IMR-90 (cell line): ENCODE measurements around the gene MLLT10. TPM values are rescaled to one million over a fixed set of nuclear protein-coding genes. Genes with fewer than 3 reads are reported as not detected.

ENCODE experiments used
- ATAC-seq: fragments of 200-7000 bp; cut with Tn5 transposase; 2 replicates; pipeline ENCODE4 v1.9.1; 2020; ENCODE audit warnings: low read depth, mild to moderate bottlenecking, moderate library complexity
- BruUV-seq: library from RNA; stranded (reverse); fragments of 400-500 nt; replicated peaks from 2 replicates; lab custom pipeline; 2021; lab: Mats Ljungman, UMichigan
- CTCF ChIA-PET: fragments of 300-600 bp; formaldehyde crosslinking; extraction: SDS; loops from one replicate; lab custom pipeline; 2021; ENCODE audit warnings: antibody characterized with exemption; lab: Yijun Ruan, JAX
- POLR2A ChIA-PET: fragments of 300-600 bp; sonication (Branson Sonifier 250); formaldehyde crosslinking; loops from one replicate; lab custom pipeline; 2022; ENCODE audit warnings: antibody characterized with exemption; ENCODE audit not compliant: unreplicated experiment; lab: Charles Lee
- DNase-seq: peaks from one replicate; pipeline ENCODE4 v3.0.0; 2013
- H2AFZ ChIP-seq: replicated peaks from 2 replicates; pipeline ENCODE3; 2013; ENCODE audit warnings: low read length, mild to moderate bottlenecking; ENCODE audit not compliant: poor library complexity
- H2AK5ac ChIP-seq: 2 replicates; pipeline ENCODE4 v1.6.1; 2013; ENCODE audit warnings: low read depth, low read length, inconsistent platforms
- H2AK9ac ChIP-seq: replicated peaks from 2 replicates; pipeline ENCODE3; 2013; ENCODE audit warnings: mild to moderate bottlenecking, low read depth, low read length, moderate library complexity; ENCODE audit not compliant: poor library complexity
- H2BK120ac ChIP-seq: 2 replicates; pipeline ENCODE4 v1.6.1; 2013; ENCODE audit warnings: low read depth, low read length, inconsistent platforms
- H2BK15ac ChIP-seq: 3 replicates; pipeline ENCODE4 v1.6.1; 2013; ENCODE audit warnings: low read depth, low read length, inconsistent platforms
- H2BK20ac ChIP-seq: 2 replicates; pipeline ENCODE4 v1.6.1; 2013; ENCODE audit warnings: low read depth, mild to moderate bottlenecking, inconsistent platforms, low read length, moderate library complexity
- H2BK5ac ChIP-seq: 2 replicates; pipeline ENCODE4 v1.6.1; 2013; ENCODE audit warnings: mild to moderate bottlenecking, low read depth, low read length, inconsistent platforms; ENCODE audit not compliant: poor library complexity, severe bottlenecking
- H3K14ac ChIP-seq: replicated peaks from 2 replicates; pipeline ENCODE4 v1.6.1; 2013; ENCODE audit warnings: low read depth, low read length, inconsistent platforms
- H3K18ac ChIP-seq: 2 replicates; pipeline ENCODE4 v1.6.1; 2013; ENCODE audit warnings: low read depth, low read length, control low read depth
- H3K23ac ChIP-seq: 2 replicates; pipeline ENCODE4 v1.6.1; 2013; ENCODE audit warnings: low read depth, low read length, inconsistent platforms
- H3K27ac ChIP-seq: 2 replicates; pipeline ENCODE4 v1.5.1; 2013; ENCODE audit warnings: mild to moderate bottlenecking, control low read depth, low read length; ENCODE audit not compliant: insufficient read depth
- H3K27me3 ChIP-seq: 2 replicates; pipeline ENCODE4 v1.6.1; 2013; ENCODE audit warnings: low read length; ENCODE audit not compliant: control insufficient read depth, insufficient read depth
- H3K36me3 ChIP-seq: 2 replicates; pipeline ENCODE4 v1.6.1; 2013; ENCODE audit warnings: low read length, mixed read lengths; ENCODE audit not compliant: control insufficient read depth, insufficient read depth
- H3K4ac ChIP-seq: 2 replicates; pipeline ENCODE4 v1.6.1; 2013; ENCODE audit warnings: low read depth, low read length, inconsistent platforms
- H3K4me1 ChIP-seq: 2 replicates; pipeline ENCODE4 v1.6.1; 2013; ENCODE audit warnings: low read length, mixed read lengths; ENCODE audit not compliant: control insufficient read depth, insufficient read depth
- H3K4me2 ChIP-seq: 2 replicates; pipeline ENCODE4 v1.6.1; 2013; ENCODE audit warnings: low read depth, mild to moderate bottlenecking, control low read depth, low read length, moderate library complexity
- H3K4me3 ChIP-seq: 2 replicates; pipeline ENCODE4 v1.5.1; 2013; ENCODE audit warnings: low read depth, mild to moderate bottlenecking, control low read depth, low read length, moderate library complexity; ENCODE audit not compliant: insufficient read depth
- H3K56ac ChIP-seq: 2 replicates; pipeline ENCODE4 v1.6.1; 2013; ENCODE audit warnings: low read length, inconsistent platforms; ENCODE audit not compliant: insufficient read depth; ENCODE audit errors: extremely low read depth
- H3K79me1 ChIP-seq, 2 experiments: 2 replicates each; pipeline ENCODE4 v1.6.1; 2013; ENCODE audit warnings: low read length in 2 of 2, inconsistent platforms in 1 of 2, low read depth in 1 of 2
- H3K9ac ChIP-seq: 2 replicates; pipeline ENCODE4 v1.6.1; 2013; ENCODE audit warnings: low read depth, low read length, control low read depth
- H3K9me1 ChIP-seq: 2 replicates; pipeline ENCODE4 v1.6.1; 2013; ENCODE audit warnings: low read length, inconsistent platforms; ENCODE audit not compliant: insufficient read depth
- H3K9me3 ChIP-seq: 2 replicates; pipeline ENCODE4 v1.6.1; 2013; ENCODE audit warnings: low read length; ENCODE audit not compliant: control insufficient read depth, insufficient read depth
- H4K20me1 ChIP-seq: 2 replicates; pipeline ENCODE4 v1.6.1; 2013; ENCODE audit warnings: low read length, inconsistent platforms; ENCODE audit not compliant: insufficient read depth
- H4K5ac ChIP-seq: 2 replicates; pipeline ENCODE4 v1.6.1; 2013; ENCODE audit warnings: mild to moderate bottlenecking, low read depth, low read length, control low read depth
- H4K8ac ChIP-seq, 2 experiments: 2 replicates each; pipeline ENCODE4 v1.6.1; 2013; ENCODE audit warnings: low read depth in 2 of 2, low read length in 2 of 2, control low read depth in 1 of 2, inconsistent platforms in 1 of 2
- H4K91ac ChIP-seq: 2 replicates; pipeline ENCODE4 v1.6.1; 2013; ENCODE audit warnings: low read depth, low read length, inconsistent platforms; ENCODE audit not compliant: insufficient read depth
- BHLHE40 ChIP-seq: fragments of 150-350 bp; IDR thresholded peaks from 2 replicates; pipeline ENCODE4 v1.6.1; 2016; ENCODE audit warnings: mild to moderate bottlenecking, low read depth, low read length
- CEBPB ChIP-seq: IDR thresholded peaks from 2 replicates; pipeline ENCODE4 v1.6.1; 2012; ENCODE audit warnings: low read depth, low read length, improper control_type of control experiment
- CHD1 ChIP-seq: IDR thresholded peaks from 2 replicates; pipeline ENCODE4 v1.6.1; 2012; ENCODE audit warnings: low read depth, low read length, improper control_type of control experiment
- CTCF ChIP-seq: conservative IDR thresholded peaks from 2 replicates; pipeline ENCODE4 v1.5.1; 2012; ENCODE audit warnings: mild to moderate bottlenecking, low read depth, low read length, improper control_type of control experiment
- ELK1 ChIP-seq: fragments of 150-350 bp; IDR thresholded peaks from 2 replicates; pipeline ENCODE4 v1.6.1; 2016; ENCODE audit warnings: low read depth, mild to moderate bottlenecking, low read length, moderate library complexity, borderline replicate concordance
- FOS ChIP-seq: fragments of 150-350 bp; IDR thresholded peaks from 2 replicates; pipeline ENCODE4 v1.6.1; 2016; ENCODE audit warnings: low read depth, low read length
- MAFK ChIP-seq: IDR thresholded peaks from 2 replicates; pipeline ENCODE4 v1.6.1; 2012; ENCODE audit warnings: low read depth, low read length, improper control_type of control experiment
- MAZ ChIP-seq: IDR thresholded peaks from 2 replicates; pipeline ENCODE4 v1.6.1; 2012; ENCODE audit warnings: low read depth, mild to moderate bottlenecking, low read length, improper control_type of control experiment, moderate library complexity, borderline replicate concordance
- MXI1 ChIP-seq: IDR thresholded peaks from 2 replicates; pipeline ENCODE4 v1.6.1; 2012; ENCODE audit warnings: low read depth, mild to moderate bottlenecking, low read length, moderate library complexity, borderline replicate concordance
- NFE2L2 ChIP-seq: fragments of 150-350 bp; IDR thresholded peaks from 2 replicates; pipeline ENCODE4 v1.6.1; 2016; ENCODE audit warnings: low read depth, mild to moderate bottlenecking, low read length
- POLR2A ChIP-seq: IDR thresholded peaks from 2 replicates; pipeline ENCODE4 v1.6.1; 2012; ENCODE audit warnings: mild to moderate bottlenecking, low read depth, low read length
- RAD21 ChIP-seq: IDR thresholded peaks from 2 replicates; pipeline ENCODE4 v1.6.1; 2012; ENCODE audit warnings: low read length, improper control_type of control experiment
- RCOR1 ChIP-seq: IDR thresholded peaks from 2 replicates; pipeline ENCODE4 v1.6.1; 2012; ENCODE audit warnings: mild to moderate bottlenecking, low read length, improper control_type of control experiment; ENCODE audit not compliant: insufficient replicate concordance
- RFX5 ChIP-seq: IDR thresholded peaks from 2 replicates; pipeline ENCODE4 v1.8.0; 2012; ENCODE audit warnings: low read depth, mild to moderate bottlenecking, low read length, moderate library complexity
- SMC3 ChIP-seq: fragments of 150-350 bp; IDR thresholded peaks from 2 replicates; pipeline ENCODE4 v1.6.1; 2016; ENCODE audit warnings: low read depth, mild to moderate bottlenecking, antibody characterized with exemption, low read length, moderate library complexity
- USF2 ChIP-seq: fragments of 150-350 bp; IDR thresholded peaks from 2 replicates; pipeline ENCODE4 v1.6.1; 2017; ENCODE audit warnings: mild to moderate bottlenecking, antibody characterized with exemption, low read length, low read depth
- WGBS, 2 experiments: methylation state at CpG; one replicate each; pipeline versions ENCODE4 v1.1.5 to v1.1.7; 2013; ENCODE audit warnings: missing lambda C conversion rate in 2 of 2; ENCODE audit not compliant: insufficient read length in 1 of 2; ENCODE audit errors: extremely low coverage in 2 of 2; 5-methylcytosine and 5-hydroxymethylcytosine counted together
- dilution Hi-C: fragments of 300-500 bp; cut with HindIII; formaldehyde crosslinking; loops from one replicate; pipeline ENCODE4 v1.14.3; 2018; ENCODE audit warnings: low sequenced_read_pairs; ENCODE audit not compliant: unreplicated experiment
- in situ Hi-C: fragments of 300-500 bp; cut with MboI; formaldehyde crosslinking; loops from 3 replicates; pipeline ENCODE4 v1.14.3; 2019; ENCODE audit warnings: low sequenced_read_pairs, inconsistent platforms, mixed read lengths
- intact Hi-C: fragments of 100-400 bp; cut with micrococcal nuclease; formaldehyde crosslinking; loops from 2 replicates; pipeline ENCODE4 v1.10.0; 2022
- polyA plus RNA-seq, 3 experiments: library from polyadenylated mRNA; depleted of rRNA; stranded (reverse); fragments of >200 nt; gene quantifications; 2 replicates each; pipeline ENCODE4 v1.2.3, GENCODE V29; 2012; ENCODE audit warnings: low replicate concordance in 1 of 3
- total RNA-seq: library from RNA; depleted of rRNA; stranded (reverse); fragments of >200 nt; gene quantifications from 2 replicates; pipeline ENCODE4 v1.2.3, GENCODE V29; 2012

MLLT10 gene
- total and polyA plus RNA-seq, 2 of the 4 experiments (the other 2 are of a cell fraction) = 22.5 to 29.0 TPM

- no peaks in the 10 kb centered on the region for H3K27me3 ChIP-seq
- H4K8ac ChIP-seq = no peak overlapping the region
- ATAC-seq (no peak), DNase-seq (peak; percentile 26)
- H2BK120ac ChIP-seq = no peak overlapping the region
- no peak overlapping the region for H4K5ac ChIP-seq
- peaks cover 3% of the 10 kb centered on the region; the same call in 1 of the 2 replicates for H3K4me1 ChIP-seq
- H3K9ac ChIP-seq = no peak overlapping the region
- WGBS, 2 experiments = no CpG with 5 or more reads among the region's 3 CpGs
- no peak overlapping the region for H3K4me3 ChIP-seq
- no peak overlapping the region for H2BK20ac ChIP-seq
- H2BK5ac ChIP-seq = no peak overlapping the region
- H3K14ac ChIP-seq = no peak overlapping the region
- BruUV-seq = no TSS peak
- H3K9me3 ChIP-seq = no peaks in the 10 kb centered on the region
- no peak overlapping the region for H3K56ac ChIP-seq
- in situ Hi-C loops (loop anchor here (5.0 to 25.0 kb wide), 2 partner anchors 229 to 639 kb away; no protein-coding TSS in a partner anchor), dilution Hi-C loops (no loop called here), intact Hi-C loops (no loop called here)
- CTCF ChIA-PET = interaction anchor here (0.6 kb wide), 1 partner anchor 191 kb away, joined by 3 read pairs; no protein-coding TSS in a partner anchor
- no peak overlapping the region for H2AK9ac ChIP-seq
- H4K91ac ChIP-seq = no peak overlapping the region
- peaks cover 3 to 33% of the 10 kb centered on the region in 2 experiments; a peak in 3 of 4 replicates for H3K79me1 ChIP-seq
- POLR2A ChIA-PET = no interaction called here
- no peak overlapping the region for H3K27ac ChIP-seq
- H2AFZ ChIP-seq = no peak overlapping the region
- TF ChIP-seq FOS = no peak
- no peak for TF ChIP-seq SMC3
- no peak for TF ChIP-seq MAZ
- TF ChIP-seq BHLHE40 = no peak
- no peak for TF ChIP-seq RFX5
- no peak for TF ChIP-seq NFE2L2
- TF ChIP-seq CEBPB = no peak
- TF ChIP-seq POLR2A = no peak
- no peak for TF ChIP-seq MAFK
- TF ChIP-seq CTCF = no peak
- TF ChIP-seq RAD21 = no peak
- TF ChIP-seq ELK1 = no peak
- TF ChIP-seq RCOR1 = no peak
- no peak for TF ChIP-seq MXI1
- no peak for TF ChIP-seq USF2
- no peak for TF ChIP-seq CHD1
- no peak overlapping the region for H3K23ac ChIP-seq
- H3K9me1 ChIP-seq = peaks cover 7% of the 10 kb centered on the region
- no peak overlapping the region for H2AK5ac ChIP-seq
- peaks cover 5% of the 10 kb centered on the region; the same call in 1 of the 2 replicates for H3K36me3 ChIP-seq
- no peak overlapping the region for H3K4me2 ChIP-seq
- no peak overlapping the region for H3K4ac ChIP-seq
- no peak overlapping the region for H2BK15ac ChIP-seq
- H3K18ac ChIP-seq = no peak overlapping the region
- peaks cover 10% of the 10 kb centered on the region; the same call in 1 of the 2 replicates for H4K20me1 ChIP-seq
These were observed 192.7 kb downstream of the MLLT10 start for GRCh38 chr10:21726601-21727225.
